Fibroblast of mammary gland (primary cell): ENCODE data around the gene CDC42SE2.

Source experiments
- DNase-seq: peaks from one replicate; pipeline ENCODE4 v3.0.0-alpha.2; 2010; ENCODE audit warnings: low read depth
- H3K4me3 ChIP-seq: 2 replicates; pipeline ENCODE4 v1.5.1; 2011; ENCODE audit warnings: low read depth, mild to moderate bottlenecking, low read length, moderate library complexity; ENCODE audit not compliant: control insufficient read depth
- CTCF ChIP-seq: conservative IDR thresholded peaks from 2 replicates; pipeline ENCODE4 v1.5.1; 2011; ENCODE audit warnings: low read depth, low read length, inconsistent platforms; ENCODE audit not compliant: control insufficient read depth, insufficient read depth

The CDC42SE2 gene

GRCh38 chr5:131381777-131382176, 117.9 kb downstream of the CDC42SE2 start:
- H3K4me3 ChIP-seq = no peak overlapping the region
- no peak for TF ChIP-seq CTCF
- DNase-seq = no peak

- DNase-seq = peak; percentile 62
- TF ChIP-seq CTCF = peak; percentile 59
- H3K4me3 ChIP-seq = no peak overlapping the region
Measured at GRCh38 chr5:131382407-131383395, 118.8 kb downstream of the CDC42SE2 start.

GRCh38 chr5:131384173-131384572, 120.3 kb downstream of the CDC42SE2 start:
- H3K4me3 ChIP-seq = no peak overlapping the region
- DNase-seq = no peak
- TF ChIP-seq CTCF = no peak

- no peak for TF ChIP-seq CTCF
- peak; percentile 28 for DNase-seq
- no peak overlapping the region for H3K4me3 ChIP-seq
Measured at GRCh38 chr5:131384616-131385214, 120.9 kb downstream of the CDC42SE2 start.

- no peak for TF ChIP-seq CTCF
- H3K4me3 ChIP-seq = no peak overlapping the region
- no peak for DNase-seq
Measured at GRCh38 chr5:131386124-131386523, 122.3 kb downstream of the CDC42SE2 start.

- H3K4me3 ChIP-seq = no peak overlapping the region
- no peak for DNase-seq
- TF ChIP-seq CTCF = no peak
Measured at GRCh38 chr5:131386779-131387178, 122.9 kb downstream of the CDC42SE2 start.
